ENCODE measurements around the gene ANKRD39.

DNA sequence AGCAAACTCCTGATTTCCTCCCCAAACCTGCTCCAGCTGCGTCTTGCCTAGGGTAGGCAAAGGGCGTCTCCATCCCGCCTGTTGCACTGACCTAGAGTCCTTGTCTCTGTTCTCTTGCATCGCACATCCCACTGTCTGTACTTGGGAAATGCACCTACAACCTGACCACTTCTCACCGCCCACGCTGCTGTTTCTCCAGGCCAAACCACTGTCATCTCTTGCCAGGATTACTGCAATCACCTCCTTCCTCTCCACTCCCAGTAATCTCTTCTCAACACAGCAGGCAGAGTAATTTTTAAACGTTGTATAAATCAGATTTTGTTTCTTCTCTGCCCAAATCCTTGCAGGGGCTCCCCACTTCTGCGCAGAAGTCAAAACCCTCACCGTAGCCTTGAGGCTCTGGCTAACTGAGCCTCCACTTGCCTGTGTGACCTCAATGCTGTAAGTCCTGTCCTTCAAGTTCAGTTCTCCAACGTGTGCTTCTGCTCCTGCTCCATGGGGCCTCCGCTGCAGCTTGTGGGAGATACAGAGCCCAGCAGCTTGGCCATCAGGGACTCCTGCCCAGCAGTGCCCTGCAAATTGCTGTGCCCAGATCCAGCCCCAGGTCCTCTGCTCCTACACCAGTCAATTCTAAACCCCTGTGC is 39.8 kb upstream of the ANKRD39 start:
- no peak for TF ChIP-seq EZH2 (IDR thresholded peaks at IDR 0.05; ENCODE audit: borderline replicate concordance, low read depth, low read length, poor library complexity, severe bottlenecking)
- TF ChIP-seq, protein P1, sequence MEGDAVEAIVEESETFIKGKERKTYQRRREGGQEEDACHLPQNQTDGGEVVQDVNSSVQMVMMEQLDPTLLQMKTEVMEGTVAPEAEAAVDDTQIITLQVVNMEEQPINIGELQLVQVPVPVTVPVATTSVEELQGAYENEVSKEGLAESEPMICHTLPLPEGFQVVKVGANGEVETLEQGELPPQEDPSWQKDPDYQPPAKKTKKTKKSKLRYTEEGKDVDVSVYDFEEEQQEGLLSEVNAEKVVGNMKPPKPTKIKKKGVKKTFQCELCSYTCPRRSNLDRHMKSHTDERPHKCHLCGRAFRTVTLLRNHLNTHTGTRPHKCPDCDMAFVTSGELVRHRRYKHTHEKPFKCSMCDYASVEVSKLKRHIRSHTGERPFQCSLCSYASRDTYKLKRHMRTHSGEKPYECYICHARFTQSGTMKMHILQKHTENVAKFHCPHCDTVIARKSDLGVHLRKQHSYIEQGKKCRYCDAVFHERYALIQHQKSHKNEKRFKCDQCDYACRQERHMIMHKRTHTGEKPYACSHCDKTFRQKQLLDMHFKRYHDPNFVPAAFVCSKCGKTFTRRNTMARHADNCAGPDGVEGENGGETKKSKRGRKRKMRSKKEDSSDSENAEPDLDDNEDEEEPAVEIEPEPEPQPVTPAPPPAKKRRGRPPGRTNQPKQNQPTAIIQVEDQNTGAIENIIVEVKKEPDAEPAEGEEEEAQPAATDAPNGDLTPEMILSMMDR (conservative IDR thresholded peaks at IDR 0.05; ENCODE audit: low read depth, low read length), result no peak

Measured in A673 (cell line).